Liver (tissue), 9 donors: Measurements from ENCODE around the gene PUS10. TPM values are rescaled to one million over a fixed set of nuclear protein-coding genes. Genes with fewer than 3 reads are reported as not detected.

Experiments
- DNase-seq: peaks from one replicate; pipeline ENCODE4 v3.0.0-alpha.2; 2017; ENCODE audit warnings: low spot score
- H3K27ac ChIP-seq, 2 donors: one replicate each; pipeline ENCODE4 v1.7.0; 2013; ENCODE audit warnings: inconsistent platforms in 2 of 2, low read length in 2 of 2, control low read depth in 1 of 2, low read depth in 1 of 2, mild to moderate bottlenecking in 1 of 2
- H3K27me3 ChIP-seq, 4 donors: one replicate each; pipeline versions ENCODE4 v1.6.1 to v1.7.0; 2013; ENCODE audit warnings: low read length in 3 of 4, inconsistent platforms in 1 of 4, mild to moderate bottlenecking in 1 of 4, moderate library complexity in 1 of 4; ENCODE audit not compliant: control insufficient read depth in 4 of 4, insufficient read depth in 4 of 4
- H3K36me3 ChIP-seq, 4 donors: one replicate each; pipeline versions ENCODE4 v1.6.1 to v1.7.0; 2013; ENCODE audit warnings: low read length in 3 of 4, mild to moderate bottlenecking in 3 of 4, low read depth in 1 of 4, moderate library complexity in 1 of 4; ENCODE audit not compliant: control insufficient read depth in 4 of 4, insufficient read depth in 3 of 4
- H3K4me1 ChIP-seq, 4 donors: one replicate each; pipeline versions ENCODE4 v1.6.1 to v1.7.0; 2013; ENCODE audit warnings: low read length in 3 of 4, mild to moderate bottlenecking in 3 of 4, moderate library complexity in 1 of 4; ENCODE audit not compliant: control insufficient read depth in 4 of 4, insufficient read depth in 4 of 4
- H3K4me3 ChIP-seq, 3 donors: one replicate each; pipeline versions ENCODE4 v1.6.1 to v1.7.0; 2013; ENCODE audit warnings: low read length in 3 of 3, control low read depth in 1 of 3, low read depth in 1 of 3, mild to moderate bottlenecking in 1 of 3
- H3K9ac ChIP-seq, 2 donors: one replicate each; pipeline ENCODE4 v1.7.0; 2013; ENCODE audit warnings: low read length in 2 of 2, mild to moderate bottlenecking in 2 of 2, moderate library complexity in 2 of 2, control low read depth in 1 of 2, low read depth in 1 of 2
- H3K9me3 ChIP-seq, 4 donors: one replicate each; pipeline versions ENCODE4 v1.6.1 to v1.7.0; 2013; ENCODE audit warnings: low read length in 3 of 4; ENCODE audit not compliant: control insufficient read depth in 4 of 4
- EGR1 ChIP-seq, 2 donors: IDR thresholded peaks; 2 replicates each; pipeline ENCODE4 v1.6.1; 2016 to 2018; ENCODE audit warnings: antibody characterized with exemption in 2 of 2, low read depth in 2 of 2
- FOXA1 ChIP-seq: IDR thresholded peaks from 2 replicates; pipeline ENCODE4 v1.6.1; 2016; ENCODE audit warnings: antibody characterized with exemption
- FOXA2 ChIP-seq: IDR thresholded peaks from 2 replicates; pipeline ENCODE4 v1.6.1; 2016; ENCODE audit warnings: antibody characterized with exemption
- GABPA ChIP-seq, 2 donors: IDR thresholded peaks in 1 of 2; conservative IDR thresholded peaks in 1 of 2; 2 replicates each; pipeline ENCODE4 v1.6.1; 2016; ENCODE audit warnings: antibody characterized with exemption in 2 of 2, mild to moderate bottlenecking in 1 of 2, moderate library complexity in 1 of 2
- HNF4A ChIP-seq, 2 donors: conservative IDR thresholded peaks; 2 replicates each; pipeline ENCODE4 v1.6.1; 2016; ENCODE audit warnings: antibody characterized with exemption in 2 of 2, mild to moderate bottlenecking in 2 of 2
- HNF4G ChIP-seq: IDR thresholded peaks from 2 replicates; pipeline ENCODE4 v1.6.1; 2016; ENCODE audit warnings: antibody characterized with exemption
- JUND ChIP-seq, 2 donors: IDR thresholded peaks; 2 replicates each; pipeline ENCODE4 v1.6.1; 2016; ENCODE audit warnings: antibody characterized with exemption in 2 of 2
- NR2F2 ChIP-seq: IDR thresholded peaks from 2 replicates; pipeline ENCODE4 v1.6.1; 2016; ENCODE audit warnings: antibody characterized with exemption
- RAD21 ChIP-seq, 2 donors: IDR thresholded peaks; 2 replicates each; pipeline ENCODE4 v1.6.1; 2016; ENCODE audit warnings: antibody characterized with exemption in 2 of 2, mild to moderate bottlenecking in 2 of 2
- RXRA ChIP-seq, 2 donors: IDR thresholded peaks; 2 replicates each; pipeline ENCODE4 v1.6.1; 2017 to 2018; ENCODE audit warnings: antibody characterized with exemption in 2 of 2, mild to moderate bottlenecking in 1 of 2
- SP1 ChIP-seq: IDR thresholded peaks from 2 replicates; pipeline ENCODE4 v1.6.1; 2018; ENCODE audit warnings: antibody characterized with exemption, mild to moderate bottlenecking
- TAF1 ChIP-seq: conservative IDR thresholded peaks from 2 replicates; pipeline ENCODE4 v1.6.1; 2016; ENCODE audit warnings: antibody characterized with exemption, mild to moderate bottlenecking
- YY1 ChIP-seq: IDR thresholded peaks from 2 replicates; pipeline ENCODE4 v1.6.1; 2016; ENCODE audit warnings: antibody characterized with exemption, mild to moderate bottlenecking
- WGBS: extraction: QIAGEN DNeasy Blood & Tissue Kit; methylation state at CpG from one replicate; pipeline ENCODE4 v1.1.7; 2013; 5-methylcytosine and 5-hydroxymethylcytosine counted together
- polyA plus RNA-seq, 2 donors: library from polyadenylated mRNA; stranded (reverse) in 1 of 2; unstranded in 1 of 2; fragments of 200-250 nt in 1 of 2; fragments of >200 nt in 1 of 2; fragmentation: Nextera tagmentation in 1 of 2; extraction: Ambion mirVana in 1 of 2; gene quantifications; one replicate each; pipeline versions ENCODE4 v1.2.1 to v1.2.3, GENCODE V29; 2013 to 2015
- total RNA-seq, 2 donors: library from RNA; depleted of rRNA; stranded (reverse); fragments of >200 nt; gene quantifications; one replicate each; pipeline ENCODE4 v1.2.3, GENCODE V29; 2014
- TF ChIP-seq, protein P1 (sequence below): IDR thresholded peaks from 2 replicates; pipeline ENCODE4 v1.6.1; 2016; ENCODE audit warnings: antibody characterized with exemption, mild to moderate bottlenecking
- TF ChIP-seq, protein P2 (sequence below): IDR thresholded peaks from 2 replicates; pipeline ENCODE4 v1.6.1; 2016; ENCODE audit warnings: antibody characterized with exemption
- TF ChIP-seq, protein P3 (sequence below): IDR thresholded peaks from 2 replicates; pipeline ENCODE4 v1.6.1; 2016; ENCODE audit warnings: antibody characterized with exemption
- TF ChIP-seq, protein P4 (sequence below): fragments of 150-350 bp; IDR thresholded peaks from 2 replicates; pipeline ENCODE4 v1.5.1; 2017; ENCODE audit warnings: improper control_type of control experiment, low read depth, low read length; ENCODE audit not compliant: missing input control
- TF ChIP-seq, protein P5 (sequence below): IDR thresholded peaks from 2 replicates; pipeline ENCODE4 v1.6.1; 2016; ENCODE audit warnings: antibody characterized with exemption
- donor health status: healthy.
- donor health status: healthy.
- donor health status: healthy.
- donor health status: healthy.
- donor health status: healthy.

PUS10 gene
- total and polyA plus RNA-seq, 4 donors = 4.3 to 19.6 (median 6.4) TPM

DNA sequence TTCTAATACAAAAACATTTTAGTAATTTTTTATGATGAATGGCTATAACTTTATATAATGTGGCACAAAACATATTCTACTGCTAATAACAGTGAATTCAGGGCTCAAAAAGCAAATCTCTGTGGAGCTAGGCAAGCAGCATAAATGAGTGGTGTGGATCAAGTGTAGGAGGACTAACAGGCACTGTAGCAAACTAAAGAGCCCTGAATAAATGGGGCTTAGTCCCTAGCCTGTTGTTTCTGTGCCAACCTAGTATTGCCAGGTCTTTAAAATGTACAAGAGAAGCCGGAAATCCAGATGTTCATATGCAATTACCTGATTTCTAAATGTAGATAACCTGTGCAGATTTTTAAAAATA lies 118.2 kb downstream of the PUS10 start (continued):
- TF ChIP-seq, protein P1, sequence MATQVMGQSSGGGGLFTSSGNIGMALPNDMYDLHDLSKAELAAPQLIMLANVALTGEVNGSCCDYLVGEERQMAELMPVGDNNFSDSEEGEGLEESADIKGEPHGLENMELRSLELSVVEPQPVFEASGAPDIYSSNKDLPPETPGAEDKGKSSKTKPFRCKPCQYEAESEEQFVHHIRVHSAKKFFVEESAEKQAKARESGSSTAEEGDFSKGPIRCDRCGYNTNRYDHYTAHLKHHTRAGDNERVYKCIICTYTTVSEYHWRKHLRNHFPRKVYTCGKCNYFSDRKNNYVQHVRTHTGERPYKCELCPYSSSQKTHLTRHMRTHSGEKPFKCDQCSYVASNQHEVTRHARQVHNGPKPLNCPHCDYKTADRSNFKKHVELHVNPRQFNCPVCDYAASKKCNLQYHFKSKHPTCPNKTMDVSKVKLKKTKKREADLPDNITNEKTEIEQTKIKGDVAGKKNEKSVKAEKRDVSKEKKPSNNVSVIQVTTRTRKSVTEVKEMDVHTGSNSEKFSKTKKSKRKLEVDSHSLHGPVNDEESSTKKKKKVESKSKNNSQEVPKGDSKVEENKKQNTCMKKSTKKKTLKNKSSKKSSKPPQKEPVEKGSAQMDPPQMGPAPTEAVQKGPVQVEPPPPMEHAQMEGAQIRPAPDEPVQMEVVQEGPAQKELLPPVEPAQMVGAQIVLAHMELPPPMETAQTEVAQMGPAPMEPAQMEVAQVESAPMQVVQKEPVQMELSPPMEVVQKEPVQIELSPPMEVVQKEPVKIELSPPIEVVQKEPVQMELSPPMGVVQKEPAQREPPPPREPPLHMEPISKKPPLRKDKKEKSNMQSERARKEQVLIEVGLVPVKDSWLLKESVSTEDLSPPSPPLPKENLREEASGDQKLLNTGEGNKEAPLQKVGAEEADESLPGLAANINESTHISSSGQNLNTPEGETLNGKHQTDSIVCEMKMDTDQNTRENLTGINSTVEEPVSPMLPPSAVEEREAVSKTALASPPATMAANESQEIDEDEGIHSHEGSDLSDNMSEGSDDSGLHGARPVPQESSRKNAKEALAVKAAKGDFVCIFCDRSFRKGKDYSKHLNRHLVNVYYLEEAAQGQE = no peak
- no peak for TF ChIP-seq RAD21 (IDR thresholded peaks at IDR 0.05)
- TF ChIP-seq FOXA2 = no peak

DNA sequence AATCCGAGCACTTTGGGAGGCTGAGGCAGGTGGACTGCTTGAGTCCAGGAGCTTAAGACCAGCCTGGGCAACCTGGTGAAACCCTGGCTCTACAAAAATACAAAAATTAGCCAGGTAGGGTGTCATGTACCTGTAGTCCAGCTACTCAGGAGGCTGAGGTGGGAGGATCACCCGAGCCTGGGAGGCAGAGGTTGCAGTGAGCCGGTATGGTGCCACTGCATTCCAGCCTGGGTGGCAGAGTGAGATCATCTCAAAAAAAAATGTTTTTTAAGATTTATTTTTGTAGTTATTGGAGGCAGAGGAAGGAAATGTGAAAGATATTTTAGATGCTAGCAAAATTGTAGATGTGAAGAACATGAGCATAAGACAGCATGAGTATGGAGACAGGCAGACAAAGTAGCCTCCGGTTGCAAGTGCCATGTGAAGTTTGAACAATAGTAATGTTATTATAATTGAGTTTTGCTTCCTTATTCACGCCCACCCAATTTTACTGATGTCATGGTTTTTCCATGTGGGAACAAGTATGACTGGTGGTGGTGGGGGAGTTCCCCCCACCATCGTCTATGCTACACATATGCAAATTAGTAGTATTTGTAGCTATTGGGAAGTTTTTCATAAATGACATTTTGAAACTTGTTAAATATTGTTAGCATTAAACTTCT lies 118.7 kb downstream of the PUS10 start:
- H3K27me3 ChIP-seq = no peaks in the 10 kb centered on the region
- H3K36me3 ChIP-seq = peaks cover 9 to 39% (median 35%) of the 10 kb centered on the region in 4 donors
- H3K9ac ChIP-seq = no peak overlapping the region
- WGBS = 89% methylated on average over 6 of the region's 6 CpGs
- no peak for DNase-seq
- no peaks in the 10 kb centered on the region for H3K9me3 ChIP-seq
- H3K27ac ChIP-seq = no peak overlapping the region
- no peak overlapping the region for H3K4me3 ChIP-seq
- peaks cover 0 to 2% (median 0%) of the 10 kb centered on the region in 4 donors for H3K4me1 ChIP-seq
- TF ChIP-seq RAD21 (IDR thresholded peaks at IDR 0.05) (no peak), FOXA1 (no peak), NR2F2 (no peak), TAF1 (no peak), EGR1 (IDR thresholded peaks at IDR 0.05; ENCODE audit: low read depth in 2 of 2) (no peak), GABPA (IDR thresholded peaks at IDR 0.05 in 1 of 2, conservative IDR thresholded peaks at IDR 0.05 in 1 of 2) (no peak), HNF4A (conservative IDR thresholded peaks at IDR 0.05) (no peak), SP1 (no peak), HNF4G (no peak), FOXA2 (no peak), JUND (IDR thresholded peaks at IDR 0.05) (no peak), YY1 (no peak), RXRA (IDR thresholded peaks at IDR 0.05) (no peak)
- TF ChIP-seq, protein P2, sequence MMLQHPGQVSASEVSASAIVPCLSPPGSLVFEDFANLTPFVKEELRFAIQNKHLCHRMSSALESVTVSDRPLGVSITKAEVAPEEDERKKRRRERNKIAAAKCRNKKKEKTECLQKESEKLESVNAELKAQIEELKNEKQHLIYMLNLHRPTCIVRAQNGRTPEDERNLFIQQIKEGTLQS = no peak
- TF ChIP-seq, protein P1 = no peak
- TF ChIP-seq, protein P3, sequence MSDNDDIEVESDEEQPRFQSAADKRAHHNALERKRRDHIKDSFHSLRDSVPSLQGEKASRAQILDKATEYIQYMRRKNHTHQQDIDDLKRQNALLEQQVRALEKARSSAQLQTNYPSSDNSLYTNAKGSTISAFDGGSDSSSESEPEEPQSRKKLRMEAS = no peak
- TF ChIP-seq, protein P4, sequence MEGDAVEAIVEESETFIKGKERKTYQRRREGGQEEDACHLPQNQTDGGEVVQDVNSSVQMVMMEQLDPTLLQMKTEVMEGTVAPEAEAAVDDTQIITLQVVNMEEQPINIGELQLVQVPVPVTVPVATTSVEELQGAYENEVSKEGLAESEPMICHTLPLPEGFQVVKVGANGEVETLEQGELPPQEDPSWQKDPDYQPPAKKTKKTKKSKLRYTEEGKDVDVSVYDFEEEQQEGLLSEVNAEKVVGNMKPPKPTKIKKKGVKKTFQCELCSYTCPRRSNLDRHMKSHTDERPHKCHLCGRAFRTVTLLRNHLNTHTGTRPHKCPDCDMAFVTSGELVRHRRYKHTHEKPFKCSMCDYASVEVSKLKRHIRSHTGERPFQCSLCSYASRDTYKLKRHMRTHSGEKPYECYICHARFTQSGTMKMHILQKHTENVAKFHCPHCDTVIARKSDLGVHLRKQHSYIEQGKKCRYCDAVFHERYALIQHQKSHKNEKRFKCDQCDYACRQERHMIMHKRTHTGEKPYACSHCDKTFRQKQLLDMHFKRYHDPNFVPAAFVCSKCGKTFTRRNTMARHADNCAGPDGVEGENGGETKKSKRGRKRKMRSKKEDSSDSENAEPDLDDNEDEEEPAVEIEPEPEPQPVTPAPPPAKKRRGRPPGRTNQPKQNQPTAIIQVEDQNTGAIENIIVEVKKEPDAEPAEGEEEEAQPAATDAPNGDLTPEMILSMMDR = no peak
- TF ChIP-seq, protein P5, sequence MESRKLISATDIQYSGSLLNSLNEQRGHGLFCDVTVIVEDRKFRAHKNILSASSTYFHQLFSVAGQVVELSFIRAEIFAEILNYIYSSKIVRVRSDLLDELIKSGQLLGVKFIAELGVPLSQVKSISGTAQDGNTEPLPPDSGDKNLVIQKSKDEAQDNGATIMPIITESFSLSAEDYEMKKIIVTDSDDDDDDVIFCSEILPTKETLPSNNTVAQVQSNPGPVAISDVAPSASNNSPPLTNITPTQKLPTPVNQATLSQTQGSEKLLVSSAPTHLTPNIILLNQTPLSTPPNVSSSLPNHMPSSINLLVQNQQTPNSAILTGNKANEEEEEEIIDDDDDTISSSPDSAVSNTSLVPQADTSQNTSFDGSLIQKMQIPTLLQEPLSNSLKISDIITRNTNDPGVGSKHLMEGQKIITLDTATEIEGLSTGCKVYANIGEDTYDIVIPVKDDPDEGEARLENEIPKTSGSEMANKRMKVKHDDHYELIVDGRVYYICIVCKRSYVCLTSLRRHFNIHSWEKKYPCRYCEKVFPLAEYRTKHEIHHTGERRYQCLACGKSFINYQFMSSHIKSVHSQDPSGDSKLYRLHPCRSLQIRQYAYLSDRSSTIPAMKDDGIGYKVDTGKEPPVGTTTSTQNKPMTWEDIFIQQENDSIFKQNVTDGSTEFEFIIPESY = no peak
